ENCODE data around the gene PGM1.

PGM1 gene

DNA sequence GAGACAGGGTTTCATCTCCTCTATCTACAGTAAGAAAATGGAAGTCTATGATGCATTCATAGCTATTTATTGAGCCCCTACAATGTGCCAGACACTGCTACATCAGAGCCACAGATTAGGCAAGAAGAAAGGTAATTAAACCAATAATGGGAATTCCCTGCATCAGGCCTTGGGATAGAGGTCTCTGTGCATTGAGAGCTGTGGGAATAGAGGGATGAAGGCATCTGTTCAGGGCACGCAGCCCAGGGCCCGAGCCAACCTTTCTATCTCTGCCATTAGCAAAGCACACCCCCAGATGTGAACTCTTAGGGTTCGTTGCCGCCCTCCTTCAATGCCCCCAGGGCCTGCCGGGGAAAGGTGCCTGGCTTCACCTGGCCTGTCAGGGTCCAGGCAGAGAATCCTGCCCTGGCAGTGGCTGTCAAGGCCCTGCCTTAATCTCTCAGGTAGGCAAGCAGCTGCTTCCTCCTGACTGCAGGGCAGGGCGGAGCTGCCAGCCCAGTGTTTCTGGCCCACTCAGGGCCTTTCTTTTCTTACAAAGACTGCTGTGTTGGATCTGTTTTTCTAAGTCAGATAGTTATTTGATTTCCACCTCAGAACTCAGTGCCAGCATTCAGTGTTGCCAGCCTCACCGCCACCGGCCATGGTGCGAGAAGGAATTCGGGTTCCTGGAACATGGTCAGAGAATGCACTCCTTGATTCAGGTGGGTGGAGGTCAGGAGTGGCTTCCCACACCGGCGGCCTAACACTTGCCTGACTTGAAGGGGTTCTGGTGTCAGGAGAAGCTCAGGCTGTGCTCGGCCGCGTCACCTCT lies 76.1 kb downstream of the PGM1 start:
- DNase-seq, result no peak

DNA sequence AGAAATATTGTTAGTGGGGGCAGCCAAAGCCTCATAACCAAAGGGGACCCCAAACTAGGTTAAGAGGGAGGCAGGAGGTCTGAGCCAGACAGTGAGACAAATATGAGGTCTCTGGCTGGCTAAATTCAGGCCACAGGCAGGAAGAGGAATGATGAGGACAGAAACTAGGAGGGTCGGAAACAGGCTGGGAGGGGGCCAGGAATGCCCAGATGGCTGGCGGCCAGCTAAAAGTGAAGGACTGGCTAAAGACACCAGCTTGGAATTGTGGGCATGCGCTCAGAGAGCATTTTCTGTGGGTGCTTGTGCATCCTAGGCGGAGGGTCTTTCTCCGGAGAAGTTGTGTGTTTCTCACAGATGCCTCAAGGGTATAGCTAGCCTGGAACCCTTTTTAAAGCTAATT lies 77.0 kb downstream of the PGM1 start:
- DNase-seq, result no peak

DNA sequence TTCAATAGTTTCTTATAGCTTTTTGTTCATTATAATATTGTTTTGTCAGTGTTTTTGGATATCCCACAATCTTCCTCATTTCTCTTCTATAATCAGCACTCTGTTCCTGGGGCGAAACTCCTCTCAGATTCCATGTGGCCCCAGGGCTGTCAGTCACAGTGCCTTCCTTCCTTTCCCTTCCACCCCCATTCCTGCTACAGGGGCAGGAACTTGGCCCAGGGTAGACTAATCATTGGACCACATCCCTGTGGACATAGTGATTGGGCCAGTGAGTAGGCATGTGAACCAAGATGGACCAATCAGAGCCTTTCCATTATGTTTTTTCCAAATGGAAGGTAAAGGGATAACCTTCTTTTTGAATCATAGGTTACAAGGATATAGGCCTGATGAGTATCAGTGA lies 78.3 kb downstream of the PGM1 start:
- no peak for DNase-seq

DNA sequence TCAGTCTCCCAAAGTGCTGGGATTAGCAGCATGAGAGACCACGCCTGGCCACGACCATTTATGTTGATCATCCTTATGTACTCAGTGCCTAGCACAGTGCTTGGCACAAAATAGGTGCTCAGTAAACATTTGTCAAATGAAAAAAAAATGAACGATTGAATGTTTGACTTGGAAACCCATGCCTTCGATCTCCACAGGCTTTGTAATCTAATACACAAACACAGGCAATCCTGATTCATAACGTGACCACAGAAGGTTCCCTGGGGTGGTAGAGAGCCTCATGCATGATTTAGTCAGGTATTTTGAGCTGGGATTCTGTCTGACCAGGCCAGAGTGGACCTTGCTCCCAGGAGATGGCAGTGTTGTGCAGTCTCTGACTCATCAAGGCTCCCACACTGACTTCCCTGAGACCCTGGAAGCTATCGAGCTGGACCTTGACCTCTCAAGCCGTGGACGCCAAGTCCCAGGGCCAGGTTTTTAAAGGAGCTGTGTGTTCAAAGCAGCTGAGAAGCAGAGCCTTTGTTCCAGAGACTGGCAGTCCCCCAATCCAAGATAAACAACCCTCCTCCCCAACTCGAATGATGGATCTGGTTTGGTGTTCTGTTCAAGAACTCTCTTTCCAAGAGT lies 81.1 kb downstream of the PGM1 start:
- DNase-seq, result peak in 1 of 2 experiments; percentile 16

DNA sequence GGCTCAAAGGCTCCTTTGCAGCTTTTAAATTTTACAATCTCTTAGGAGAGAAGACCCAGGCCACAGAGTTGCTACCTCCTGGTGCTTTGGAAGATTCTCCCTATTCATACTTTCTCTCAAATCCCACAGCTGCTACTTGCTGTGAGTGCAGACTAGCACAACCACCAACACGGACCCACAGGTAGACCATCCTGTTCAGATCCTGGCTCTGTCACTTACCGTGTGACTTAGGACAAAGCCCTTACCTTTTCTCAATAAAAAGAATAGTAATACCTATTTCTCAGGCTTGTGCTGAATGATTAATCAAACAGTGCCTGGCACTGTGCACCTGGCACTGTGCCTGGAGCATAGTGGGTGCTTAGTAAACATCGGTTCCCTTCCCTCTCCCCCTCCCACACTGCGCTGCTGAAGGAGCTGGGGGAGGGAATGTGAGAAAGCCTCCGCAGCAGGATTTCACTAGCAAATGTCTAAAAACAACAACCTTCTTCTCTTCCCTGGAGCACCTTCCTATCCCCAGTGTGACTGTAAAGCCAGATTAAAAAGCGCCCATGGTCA lies 81.7 kb downstream of the PGM1 start:
- DNase-seq, result no peak

DNA sequence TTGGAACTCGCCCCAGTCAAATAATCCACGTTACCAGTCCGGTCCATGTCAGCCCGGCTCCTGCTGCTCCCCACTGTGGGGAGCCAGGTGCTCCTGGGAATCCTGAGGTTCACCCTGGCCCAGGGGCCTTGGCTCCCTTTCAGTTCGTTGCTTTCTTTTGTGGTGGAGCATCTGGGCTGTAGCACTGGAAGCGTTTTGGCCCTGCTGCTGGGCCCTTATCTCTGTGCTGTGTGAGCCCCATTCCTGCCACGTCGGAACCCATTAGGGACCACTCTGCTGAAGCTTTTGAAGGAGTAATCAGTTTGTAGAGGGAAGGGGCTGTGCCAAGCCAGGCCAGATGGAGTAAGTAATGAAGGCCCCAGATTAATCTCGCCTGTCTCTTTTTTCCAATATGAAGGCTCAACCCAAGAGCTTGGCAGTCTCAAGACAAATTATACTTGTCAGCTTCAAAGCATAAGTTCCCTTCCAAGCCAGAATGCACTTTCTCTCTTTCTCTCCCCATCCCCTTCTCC lies 82.3 kb downstream of the PGM1 start:
- DNase-seq, result no peak

DNA sequence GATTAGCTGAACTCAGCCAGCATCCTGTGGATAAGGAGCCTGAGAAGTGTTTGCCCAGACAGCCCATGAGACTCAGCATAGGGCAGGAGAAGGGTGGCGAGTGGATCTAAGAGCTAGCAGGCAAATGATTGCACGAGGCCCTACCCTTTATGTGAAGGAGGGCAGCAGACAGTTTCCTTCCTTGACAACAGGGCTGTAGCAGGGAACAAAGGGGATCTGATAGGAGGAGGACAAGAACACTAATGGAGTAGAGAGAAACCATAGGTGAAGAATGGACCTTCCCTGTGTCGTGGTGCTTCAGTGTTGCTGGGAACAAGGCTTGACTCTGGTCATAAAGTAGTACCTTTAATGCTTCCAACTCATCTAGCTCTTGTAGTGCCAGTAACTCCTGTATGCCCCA lies 84.3 kb downstream of the PGM1 start:
- DNase-seq, result no peak

DNA sequence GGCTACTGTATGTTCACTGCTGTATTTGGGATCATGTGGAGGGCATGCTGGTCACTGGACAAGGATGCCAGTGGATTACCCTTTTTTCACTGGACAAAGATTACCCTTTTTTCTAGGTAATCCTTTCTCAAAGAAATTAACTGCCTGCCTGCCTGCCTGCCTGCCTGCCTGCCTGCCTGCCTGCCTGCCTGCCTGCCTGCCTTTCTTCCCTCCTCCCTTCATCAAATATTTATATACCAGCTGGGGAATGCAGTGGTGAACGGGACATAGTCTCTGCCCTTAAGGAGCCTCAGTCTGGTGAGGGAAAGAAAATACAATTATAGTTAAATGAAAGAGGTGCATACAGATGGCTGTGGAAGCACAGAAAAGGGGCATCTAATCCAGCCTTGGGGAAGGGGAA lies 85.0 kb downstream of the PGM1 start:
- no peak for DNase-seq

DNA sequence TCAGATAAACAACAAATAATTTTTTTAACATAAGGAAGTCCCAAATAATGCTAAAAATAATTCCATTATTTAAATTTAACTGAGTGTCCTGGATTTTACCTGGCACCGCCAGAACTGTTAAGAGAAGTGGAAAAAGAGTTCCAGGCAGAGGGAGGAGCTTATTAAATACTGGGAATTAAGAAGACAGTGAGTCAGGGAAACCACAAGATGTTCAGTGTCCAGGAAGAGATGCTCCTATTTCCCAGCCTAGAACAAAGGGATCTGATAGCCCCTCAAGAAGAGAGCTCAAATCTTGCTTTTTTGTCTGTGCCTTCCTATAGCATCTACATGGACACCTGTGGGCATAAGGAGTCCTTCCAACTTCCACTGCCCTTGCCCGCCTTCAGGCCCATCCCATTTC lies 85.9 kb downstream of the PGM1 start:
- no peak for DNase-seq

DNA sequence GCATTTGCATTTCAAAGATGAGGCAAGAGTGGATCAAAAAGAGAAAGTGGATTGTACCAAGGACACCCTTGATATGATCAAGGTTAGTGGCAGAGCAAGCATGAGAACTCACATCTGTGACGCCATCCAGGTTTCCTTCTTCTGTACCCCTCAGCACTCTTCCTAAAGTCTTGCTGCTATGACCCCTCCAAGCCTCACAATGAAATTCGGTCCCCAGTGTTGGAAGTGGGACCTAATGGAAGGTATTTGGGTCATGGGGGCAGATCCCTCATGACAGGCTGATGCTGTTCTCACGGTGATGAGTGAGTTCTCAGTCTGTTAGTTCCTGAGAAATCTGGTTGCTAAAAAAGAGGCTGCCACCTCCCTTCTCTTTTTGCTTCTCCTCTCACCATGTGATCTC lies 86.4 kb downstream of the PGM1 start:
- DNase-seq, result no peak

DNA sequence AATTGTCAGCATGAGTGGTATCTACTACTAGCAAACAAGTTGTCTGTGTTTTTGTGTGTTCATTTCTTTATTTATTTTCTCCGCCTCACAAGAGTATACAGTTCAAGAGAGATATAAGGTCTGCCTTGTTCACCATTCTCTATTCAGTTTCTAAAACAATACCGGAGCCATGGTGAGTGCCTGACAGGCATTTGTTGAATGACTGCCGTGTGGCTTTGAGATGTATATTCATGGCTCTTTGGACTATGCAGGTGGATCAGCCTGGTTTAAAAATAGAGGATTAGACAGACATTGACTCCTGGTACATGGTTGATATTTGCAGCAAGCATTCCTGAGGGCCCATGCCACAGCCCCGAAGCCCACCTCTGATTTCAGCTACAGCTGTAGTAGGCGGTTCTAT lies 89.7 kb downstream of the PGM1 start:
- DNase-seq, result no peak

DNA sequence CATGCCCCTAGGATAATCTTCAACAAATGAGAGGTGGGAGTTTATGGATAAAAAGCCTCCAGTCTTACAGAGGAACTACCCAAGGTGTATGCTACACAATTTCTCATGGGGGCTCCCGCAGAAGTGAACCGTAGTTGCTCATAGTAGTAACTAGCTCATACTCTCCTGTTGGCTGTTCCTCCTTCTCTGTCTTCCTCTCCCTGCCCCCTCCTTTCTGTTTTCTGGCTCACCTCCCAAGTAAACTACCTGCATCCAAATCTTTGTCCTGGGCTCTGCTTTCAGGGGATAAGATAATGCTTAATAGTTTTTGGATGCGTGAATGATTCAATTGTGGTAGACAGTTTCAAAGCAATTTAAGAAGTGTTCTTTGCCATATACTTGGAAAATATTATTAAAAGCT lies 90.5 kb downstream of the PGM1 start:
- no peak for DNase-seq

DNA sequence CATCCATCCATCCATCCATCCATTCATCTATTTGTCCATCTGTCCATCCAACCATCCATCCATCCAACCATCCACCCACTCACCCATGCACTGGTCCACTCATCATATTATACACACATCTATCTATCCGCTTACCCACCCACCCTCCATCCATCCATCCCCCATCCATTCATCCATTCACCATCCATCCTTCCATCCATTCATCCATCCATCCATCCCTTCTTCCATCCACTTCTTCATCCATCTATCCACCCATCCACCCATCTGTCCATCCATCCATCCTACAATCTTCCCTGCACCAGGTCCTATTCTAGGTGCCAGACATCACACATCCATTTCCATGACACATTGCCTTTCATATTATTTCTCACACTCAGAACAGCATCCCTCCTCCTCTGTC lies 93.5 kb downstream of the PGM1 start:
- DNase-seq, result no peak

DNA sequence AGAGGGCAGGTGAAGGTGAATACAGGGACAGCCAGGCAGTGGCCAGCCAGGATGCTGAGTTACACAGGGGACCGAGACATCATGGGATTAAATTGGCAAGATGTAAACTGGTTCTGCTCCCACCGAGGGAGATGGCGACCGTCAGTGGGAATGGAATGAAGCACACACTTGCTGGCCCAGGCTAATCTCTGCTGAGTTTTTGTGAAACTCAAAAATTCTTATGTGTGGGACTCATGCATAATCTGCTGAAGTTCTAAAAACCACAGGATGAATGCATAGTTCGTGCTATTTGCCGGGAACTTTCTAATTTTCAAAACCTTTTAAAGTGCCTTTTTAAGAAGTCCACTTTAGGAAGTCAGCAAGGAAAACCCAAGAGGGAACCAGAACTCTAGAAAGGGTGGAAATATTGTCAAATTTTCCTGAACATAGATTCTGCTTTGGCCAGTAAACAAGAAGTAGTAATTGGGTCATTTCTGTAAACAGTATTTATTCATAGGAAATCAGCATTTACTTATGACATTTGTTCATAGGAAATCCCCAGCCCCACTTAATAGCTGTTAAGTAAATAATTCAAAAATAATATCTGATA lies 95.2 kb downstream of the PGM1 start:
- no peak for DNase-seq

DNA sequence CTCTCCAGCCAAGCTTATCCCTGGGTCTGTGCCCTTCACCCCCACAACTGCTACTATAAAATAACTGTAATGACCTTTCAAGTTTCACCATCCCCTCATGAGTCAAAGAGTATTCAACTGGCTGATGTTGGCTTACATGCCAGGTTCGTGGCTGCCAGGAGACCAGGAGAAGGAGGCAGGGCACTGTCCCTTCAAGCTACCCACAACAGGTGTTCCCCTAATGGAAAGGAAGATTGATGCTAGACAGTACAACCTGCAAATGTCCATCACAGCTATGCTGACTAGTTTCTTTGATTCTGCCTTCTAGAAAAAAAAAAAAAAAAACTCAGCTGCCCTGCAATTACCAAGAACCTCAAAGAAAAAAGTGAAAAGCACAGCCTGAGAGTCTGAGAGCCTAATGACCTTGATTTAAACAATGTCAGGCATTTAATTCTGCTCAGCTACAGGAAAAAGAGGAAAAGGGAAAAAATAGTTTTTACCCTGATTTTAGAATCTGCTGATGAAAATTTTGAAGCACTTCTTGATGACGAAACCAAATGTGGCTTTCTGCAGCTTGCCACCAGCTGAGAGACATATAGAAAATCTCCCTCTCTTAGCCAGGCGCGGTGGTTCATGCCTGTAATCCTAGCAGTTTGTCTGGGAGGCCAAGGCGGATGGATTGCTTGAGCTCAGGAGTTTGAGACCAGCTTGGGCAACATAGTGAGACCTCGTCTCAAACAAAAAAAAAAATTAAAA lies 97.9 kb downstream of the PGM1 start:
- DNase-seq, result no peak

DNA sequence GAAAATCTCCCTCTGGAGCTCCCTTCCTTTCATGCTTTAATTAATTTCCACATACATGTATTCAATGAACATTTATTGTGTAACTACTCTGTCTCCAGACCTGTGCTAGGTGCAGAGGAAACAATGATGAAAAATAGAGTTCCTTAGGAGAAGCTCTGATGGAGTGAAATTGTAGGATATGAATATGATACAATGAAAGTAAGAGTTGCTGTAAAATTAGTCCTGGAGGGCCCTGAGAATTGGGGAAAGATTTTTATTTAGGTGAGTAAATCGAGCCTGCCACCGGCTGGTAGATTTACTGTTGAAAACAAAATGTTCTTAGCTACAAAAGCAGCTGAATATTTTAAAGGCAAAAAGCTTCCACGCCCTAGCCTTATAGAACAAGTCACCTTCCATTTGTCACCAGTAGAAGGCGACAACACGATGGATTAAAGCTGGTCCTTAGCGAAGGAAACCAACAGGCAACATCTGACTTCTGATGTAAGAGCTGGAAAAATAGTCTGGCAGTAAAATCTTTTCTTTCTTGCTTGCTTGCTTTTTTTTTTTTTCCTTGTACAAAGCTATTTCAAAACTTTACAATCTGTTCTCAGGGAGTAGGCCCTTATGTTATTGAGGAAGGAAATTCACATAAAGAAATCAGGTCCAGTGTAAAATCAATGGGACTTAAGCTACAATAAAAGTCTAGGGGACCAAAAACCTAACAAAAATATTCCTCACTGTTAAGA lies 98.7 kb downstream of the PGM1 start:
- peak; percentile 37 to 40 for DNase-seq

DNA sequence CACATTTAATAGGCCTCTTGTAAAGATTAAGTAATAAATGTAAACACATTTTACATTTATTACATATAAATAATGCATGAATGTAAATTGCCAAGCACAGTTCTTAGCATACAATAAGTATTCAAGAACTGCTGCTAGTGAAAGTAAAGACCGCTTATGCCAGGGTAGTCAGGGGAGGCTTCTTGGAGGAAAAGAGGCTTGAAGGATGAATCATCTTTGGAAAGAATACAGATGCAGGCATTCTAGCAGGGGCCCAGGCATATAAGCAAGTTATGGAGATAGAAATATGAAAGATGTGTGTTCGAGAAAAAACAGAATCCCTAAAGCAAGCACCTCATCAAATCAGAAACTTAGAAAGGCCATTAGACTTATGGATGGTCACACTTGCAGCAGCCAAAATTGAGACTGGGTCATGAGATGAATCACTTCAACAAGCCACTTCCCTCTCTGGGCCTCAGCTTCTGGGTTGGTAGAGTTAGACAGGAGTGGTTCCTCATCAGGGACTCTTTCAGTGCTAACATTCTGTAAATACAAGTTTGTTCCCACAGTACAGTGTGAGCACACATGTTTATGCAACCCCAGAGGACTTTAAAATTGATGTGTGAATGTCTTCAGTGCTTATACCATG lies 100.8 kb downstream of the PGM1 start:
- DNase-seq, result no peak

DNA sequence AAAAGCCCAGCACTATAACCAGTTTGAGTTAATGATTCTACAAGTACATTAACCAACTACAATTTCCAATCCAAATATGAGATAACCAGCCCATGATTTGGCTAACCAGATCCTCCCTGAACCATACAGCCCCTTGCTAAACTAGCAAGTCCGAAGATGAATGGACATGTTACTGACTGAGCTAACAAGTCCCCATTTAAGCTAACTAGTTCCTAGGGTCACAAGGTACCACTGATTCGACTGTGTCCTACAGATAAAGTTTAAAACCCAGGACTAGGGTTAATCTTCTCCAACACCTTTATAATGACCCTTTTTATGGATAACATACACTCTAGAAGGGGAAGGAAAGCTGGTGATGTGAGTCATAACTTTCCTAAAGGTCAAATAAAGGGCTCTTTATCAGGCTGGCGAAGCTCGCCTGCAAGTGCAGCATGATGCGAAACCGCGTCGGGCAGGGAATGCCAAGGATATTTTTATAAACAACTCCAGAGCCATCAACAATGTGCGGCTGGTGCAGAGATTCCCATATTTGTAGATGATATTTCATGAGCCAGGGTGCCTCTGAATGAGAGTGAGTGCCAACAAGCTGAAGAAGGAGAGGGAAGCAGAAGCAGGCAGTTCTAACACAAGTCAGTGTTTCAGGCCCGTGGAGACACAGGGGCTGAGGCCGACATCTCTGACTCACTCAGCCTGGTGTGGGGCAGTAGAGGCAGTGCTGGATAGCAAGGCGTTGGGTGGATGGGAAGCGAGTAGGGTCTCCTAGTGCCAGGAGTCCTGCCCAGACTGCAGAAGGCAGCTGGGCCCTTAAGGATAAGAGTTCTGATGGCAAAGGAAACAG lies 105.0 kb downstream of the PGM1 start:
- no peak for DNase-seq

DNA sequence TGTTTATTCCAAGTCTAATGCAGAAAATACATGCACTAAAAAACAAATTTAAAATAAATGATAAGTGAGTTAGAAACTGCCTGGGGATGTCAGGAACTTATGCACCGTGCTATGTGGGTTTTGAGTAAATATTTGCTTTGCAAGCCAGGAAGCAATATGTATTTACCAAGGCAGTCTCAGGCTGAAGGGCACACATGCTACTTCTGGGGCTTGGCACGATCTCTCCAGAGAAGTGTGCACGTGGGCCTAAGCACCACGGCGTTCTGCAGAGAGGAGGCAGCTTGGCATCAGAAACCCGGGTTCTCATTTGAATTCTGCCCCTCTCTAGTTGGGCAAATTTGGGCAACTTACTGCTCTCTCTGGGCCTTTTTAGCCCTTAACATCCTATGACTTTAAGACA lies 108.0 kb downstream of the PGM1 start:
- no peak for DNase-seq

DNA sequence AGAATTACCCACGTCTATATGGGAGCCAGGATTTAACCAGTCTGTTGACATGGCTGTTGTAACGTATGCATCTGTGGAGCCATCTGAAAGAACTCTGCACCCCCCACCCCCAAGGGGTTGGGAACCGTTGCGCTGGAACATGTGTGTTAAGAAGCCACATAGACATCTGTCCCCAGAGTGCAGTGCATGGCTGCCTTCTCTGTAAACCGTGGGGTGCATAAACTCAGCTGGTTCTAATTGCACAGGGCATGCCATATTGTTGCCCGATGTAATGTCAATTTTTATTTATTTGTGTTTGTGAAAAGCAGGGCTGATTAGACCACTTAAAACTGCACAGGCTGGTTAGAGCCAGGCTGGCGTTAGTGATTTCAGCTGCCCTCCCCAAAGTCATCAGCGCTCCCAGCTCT lies 110.5 kb downstream of the PGM1 start:
- DNase-seq, result peak in 1 of 2 experiments; percentile 44

DNA sequence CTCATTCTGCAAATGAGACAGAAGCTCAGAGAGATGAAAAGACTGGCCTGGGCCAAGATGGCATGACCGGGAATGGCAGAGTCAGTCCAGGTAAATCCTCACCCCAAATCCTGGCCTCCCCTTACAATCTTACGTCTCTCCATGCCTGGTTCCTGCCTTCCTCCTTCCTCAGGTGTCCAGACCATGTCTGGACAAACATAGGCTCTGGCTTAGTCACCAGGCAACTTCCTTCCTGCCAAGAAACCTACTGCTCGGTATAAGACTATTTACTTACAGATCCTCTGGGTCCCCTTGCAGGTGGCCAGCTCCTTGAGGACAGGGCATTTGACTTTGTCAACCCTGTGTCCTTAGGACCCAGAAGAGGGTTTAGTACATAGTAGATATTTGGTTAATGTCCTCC lies 111.2 kb downstream of the PGM1 start:
- no peak for DNase-seq

All from NCI-H1930 (cell line).